Peyer's patch (tissue), 4 donors: Measurements from ENCODE around the gene CSNK1A1.

ENCODE experiments used
- POLR2A ChIP-seq, 2 donors: fragments of 450-650 bp; IDR thresholded peaks; one replicate each; pipeline ENCODE4 v1.5.1; 2017; ENCODE audit warnings: antibody characterized with exemption in 2 of 2, mild to moderate bottlenecking in 2 of 2, moderate library complexity in 2 of 2
- TF ChIP-seq, protein P1 (sequence below), 6 experiments: fragments of 450-650 bp in 4 of 6; fragments of 200-600 bp in 2 of 6; sonication (generic) in 1 of 6; IDR thresholded peaks; one replicate each; pipeline ENCODE4 v1.5.1; 2017 to 2019; ENCODE audit warnings: antibody characterized with exemption in 6 of 6, mild to moderate bottlenecking in 3 of 6, moderate library complexity in 1 of 6

DNA sequence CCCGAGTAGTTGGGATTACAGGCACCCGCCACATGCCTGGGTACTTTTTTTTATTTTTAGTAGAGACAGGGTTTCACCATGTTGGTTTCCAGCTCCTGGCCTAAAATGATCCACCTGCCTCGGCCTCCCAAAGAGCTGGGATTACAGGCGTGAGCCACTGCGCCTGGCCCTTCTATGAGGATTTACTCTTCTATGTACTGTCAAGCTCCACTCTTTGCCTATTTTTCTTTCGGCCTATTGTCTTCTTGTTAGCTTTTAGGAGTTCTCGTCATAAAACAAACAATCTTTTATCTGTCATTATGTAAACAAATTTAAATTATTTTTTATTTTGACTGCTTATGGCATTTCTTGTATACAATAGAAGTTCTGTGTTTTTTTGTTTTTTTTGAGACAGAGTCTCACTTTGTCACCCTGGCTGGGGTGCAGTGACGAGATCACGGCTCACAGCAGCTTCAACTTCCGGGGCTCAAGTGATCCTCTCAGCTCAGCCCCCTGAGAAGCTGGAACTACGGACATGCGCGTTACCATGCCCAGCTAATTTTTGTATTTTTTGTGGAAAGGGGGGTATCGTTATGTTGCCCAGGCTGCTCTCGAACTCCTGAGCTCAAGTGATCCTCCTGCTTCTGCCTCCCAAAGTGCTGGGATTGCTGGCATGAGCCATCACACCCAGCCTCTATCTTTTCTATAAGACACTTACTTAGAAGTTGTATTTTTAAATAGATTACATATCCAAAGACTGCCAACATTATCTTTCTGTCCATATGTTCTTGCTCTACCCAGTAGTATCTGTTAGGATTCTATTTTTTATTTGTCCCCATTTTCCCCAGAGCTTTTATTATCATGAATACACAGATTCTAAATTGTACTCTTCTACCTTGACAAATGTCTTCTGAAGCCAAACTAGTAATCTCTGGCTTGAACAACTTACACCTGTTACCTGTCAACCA, 29.2 kb downstream of the CSNK1A1 start:
- TF ChIP-seq, protein P1, sequence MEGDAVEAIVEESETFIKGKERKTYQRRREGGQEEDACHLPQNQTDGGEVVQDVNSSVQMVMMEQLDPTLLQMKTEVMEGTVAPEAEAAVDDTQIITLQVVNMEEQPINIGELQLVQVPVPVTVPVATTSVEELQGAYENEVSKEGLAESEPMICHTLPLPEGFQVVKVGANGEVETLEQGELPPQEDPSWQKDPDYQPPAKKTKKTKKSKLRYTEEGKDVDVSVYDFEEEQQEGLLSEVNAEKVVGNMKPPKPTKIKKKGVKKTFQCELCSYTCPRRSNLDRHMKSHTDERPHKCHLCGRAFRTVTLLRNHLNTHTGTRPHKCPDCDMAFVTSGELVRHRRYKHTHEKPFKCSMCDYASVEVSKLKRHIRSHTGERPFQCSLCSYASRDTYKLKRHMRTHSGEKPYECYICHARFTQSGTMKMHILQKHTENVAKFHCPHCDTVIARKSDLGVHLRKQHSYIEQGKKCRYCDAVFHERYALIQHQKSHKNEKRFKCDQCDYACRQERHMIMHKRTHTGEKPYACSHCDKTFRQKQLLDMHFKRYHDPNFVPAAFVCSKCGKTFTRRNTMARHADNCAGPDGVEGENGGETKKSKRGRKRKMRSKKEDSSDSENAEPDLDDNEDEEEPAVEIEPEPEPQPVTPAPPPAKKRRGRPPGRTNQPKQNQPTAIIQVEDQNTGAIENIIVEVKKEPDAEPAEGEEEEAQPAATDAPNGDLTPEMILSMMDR (IDR thresholded peaks at IDR 0.05), result no peak
- TF ChIP-seq POLR2A (IDR thresholded peaks at IDR 0.05), result no peak
